Keratinocyte (primary cell): ENCODE results near the gene UBA52.

ENCODE experiments used
- EZH2 ChIP-seq: IDR thresholded peaks from one replicate; pipeline ENCODE4 v1.6.1; 2012; ENCODE audit warnings: inconsistent platforms, mild to moderate bottlenecking, low read length, moderate library complexity
- TF ChIP-seq, protein P1 (sequence below), 3 experiments: IDR thresholded peaks in 1 of 3; conservative IDR thresholded peaks in 1 of 3; optimal IDR thresholded peaks in 1 of 3; 2 replicates in 2 of 3; 3 replicates in 1 of 3; pipeline versions ENCODE3 to v1.5.1; 2011; ENCODE audit warnings: low read length in 3 of 3, mild to moderate bottlenecking in 3 of 3, moderate library complexity in 2 of 3, control low read depth in 1 of 3, inconsistent platforms in 1 of 3; ENCODE audit not compliant: insufficient read depth in 2 of 3; ENCODE audit errors: extremely low read depth in 1 of 3

DNA sequence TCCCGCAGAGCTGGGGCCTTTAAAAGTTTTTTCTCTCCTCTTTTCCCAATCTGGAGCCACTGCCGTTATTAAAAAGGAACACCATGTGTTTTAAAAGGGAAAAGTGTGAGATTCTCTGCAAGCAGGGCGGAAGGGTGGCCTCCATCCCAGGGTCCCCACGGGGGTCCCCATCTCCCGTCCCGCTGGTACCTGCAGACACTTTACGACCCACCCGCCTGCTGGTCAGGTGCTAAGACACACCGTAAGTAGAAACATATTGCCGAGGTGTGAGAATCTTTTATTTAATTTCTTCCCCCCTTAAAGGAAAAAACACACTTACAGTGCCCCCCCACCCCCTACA is 33.1 kb downstream of the UBA52 start:
- TF ChIP-seq, protein P1, sequence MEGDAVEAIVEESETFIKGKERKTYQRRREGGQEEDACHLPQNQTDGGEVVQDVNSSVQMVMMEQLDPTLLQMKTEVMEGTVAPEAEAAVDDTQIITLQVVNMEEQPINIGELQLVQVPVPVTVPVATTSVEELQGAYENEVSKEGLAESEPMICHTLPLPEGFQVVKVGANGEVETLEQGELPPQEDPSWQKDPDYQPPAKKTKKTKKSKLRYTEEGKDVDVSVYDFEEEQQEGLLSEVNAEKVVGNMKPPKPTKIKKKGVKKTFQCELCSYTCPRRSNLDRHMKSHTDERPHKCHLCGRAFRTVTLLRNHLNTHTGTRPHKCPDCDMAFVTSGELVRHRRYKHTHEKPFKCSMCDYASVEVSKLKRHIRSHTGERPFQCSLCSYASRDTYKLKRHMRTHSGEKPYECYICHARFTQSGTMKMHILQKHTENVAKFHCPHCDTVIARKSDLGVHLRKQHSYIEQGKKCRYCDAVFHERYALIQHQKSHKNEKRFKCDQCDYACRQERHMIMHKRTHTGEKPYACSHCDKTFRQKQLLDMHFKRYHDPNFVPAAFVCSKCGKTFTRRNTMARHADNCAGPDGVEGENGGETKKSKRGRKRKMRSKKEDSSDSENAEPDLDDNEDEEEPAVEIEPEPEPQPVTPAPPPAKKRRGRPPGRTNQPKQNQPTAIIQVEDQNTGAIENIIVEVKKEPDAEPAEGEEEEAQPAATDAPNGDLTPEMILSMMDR (optimal IDR thresholded peaks at IDR 0.05 in 1 of 3, IDR thresholded peaks at IDR 0.05 in 1 of 3, conservative IDR thresholded peaks at IDR 0.05 in 1 of 3; ENCODE audit: extremely low read depth in 1 of 3, insufficient read depth in 2 of 3, low read length in 3 of 3) = no peak
- TF ChIP-seq EZH2 = no peak
